Measurements from ENCODE around the gene ROR2.
"Not testable (repeated sequence)": the region's sequence is repeated elsewhere in the genome, so short reads cannot be mapped to it uniquely, and the experiment has no call there.

Gene ROR2

GRCh38 chr9:91628892-91629291, 321.1 kb downstream of the ROR2 start:
- H3K4me3 ChIP-seq (replicated peaks; ENCODE audit: low read depth, low read length), result no peak overlapping the region
- no peak for DNase-seq (ENCODE audit: low read depth)
- TF ChIP-seq CTCF (IDR thresholded peaks at IDR 0.05; ENCODE audit: low read length, missing control alignments), result no peak

- H3K4me3 ChIP-seq (replicated peaks; ENCODE audit: low read depth, low read length), result no peak overlapping the region
- DNase-seq (ENCODE audit: low read depth), result no peak
- TF ChIP-seq CTCF (IDR thresholded peaks at IDR 0.05; ENCODE audit: low read length, missing control alignments), result no peak
Observed at GRCh38 chr9:91625331-91625730, 324.7 kb downstream of the ROR2 start.

- TF ChIP-seq CTCF (IDR thresholded peaks at IDR 0.05; ENCODE audit: low read length, missing control alignments), result no peak
- DNase-seq (ENCODE audit: low read depth), result no peak
- no peak overlapping the region for H3K4me3 ChIP-seq (replicated peaks; ENCODE audit: low read depth, low read length)
Observed at GRCh38 chr9:91623004-91623403, 327.0 kb downstream of the ROR2 start.

GRCh38 chr9:91622121-91622520, 327.9 kb downstream of the ROR2 start:
- not testable (repeated sequence) for DNase-seq (ENCODE audit: low read depth); H3K4me3 ChIP-seq (replicated peaks; ENCODE audit: low read depth, low read length)

GRCh38 chr9:91614044-91614443, 336.0 kb downstream of the ROR2 start:
- DNase-seq (ENCODE audit: low read depth); H3K4me3 ChIP-seq (replicated peaks; ENCODE audit: low read depth, low read length): not testable (repeated sequence)

GRCh38 chr9:91611582-91611981, 338.4 kb downstream of the ROR2 start:
- no peak for TF ChIP-seq CTCF (IDR thresholded peaks at IDR 0.05; ENCODE audit: low read length, missing control alignments)
- DNase-seq (ENCODE audit: low read depth), result no peak
- H3K4me3 ChIP-seq (replicated peaks; ENCODE audit: low read depth, low read length), result no peak overlapping the region

- TF ChIP-seq CTCF (IDR thresholded peaks at IDR 0.05; ENCODE audit: low read length, missing control alignments), result no peak
- DNase-seq (ENCODE audit: low read depth), result no peak
Observed at GRCh38 chr9:91606255-91606995, 343.6 kb downstream of the ROR2 start.

GRCh38 chr9:91604451-91605179, 345.4 kb downstream of the ROR2 start:
- no peak for TF ChIP-seq CTCF (IDR thresholded peaks at IDR 0.05; ENCODE audit: low read length, missing control alignments)
- no peak for DNase-seq (ENCODE audit: low read depth)
- no peak overlapping the region for H3K4me3 ChIP-seq (replicated peaks; ENCODE audit: low read depth, low read length)

More at GRCh38 chr9:91606255-91606995, 343.6 kb downstream of the ROR2 start:
- no peak overlapping the region for H3K4me3 ChIP-seq (replicated peaks; ENCODE audit: low read depth, low read length)

Data from fibroblast of pulmonary artery (primary cell).